GM19324 (cell line): ENCODE data around the gene HARS2.
"Not testable (repeated sequence)": the region's sequence is repeated elsewhere in the genome, so short reads cannot be mapped to it uniquely, and the experiment has no call there.

Source experiments
- ATAC-seq: cut with Tn5 transposase; IDR thresholded peaks from one replicate; pipeline ENCODE4 v1.9.1; 2021; ENCODE audit warnings: mild to moderate bottlenecking, moderate library complexity; ENCODE audit not compliant: unreplicated experiment, low FRiP score

The HARS2 gene

DNA sequence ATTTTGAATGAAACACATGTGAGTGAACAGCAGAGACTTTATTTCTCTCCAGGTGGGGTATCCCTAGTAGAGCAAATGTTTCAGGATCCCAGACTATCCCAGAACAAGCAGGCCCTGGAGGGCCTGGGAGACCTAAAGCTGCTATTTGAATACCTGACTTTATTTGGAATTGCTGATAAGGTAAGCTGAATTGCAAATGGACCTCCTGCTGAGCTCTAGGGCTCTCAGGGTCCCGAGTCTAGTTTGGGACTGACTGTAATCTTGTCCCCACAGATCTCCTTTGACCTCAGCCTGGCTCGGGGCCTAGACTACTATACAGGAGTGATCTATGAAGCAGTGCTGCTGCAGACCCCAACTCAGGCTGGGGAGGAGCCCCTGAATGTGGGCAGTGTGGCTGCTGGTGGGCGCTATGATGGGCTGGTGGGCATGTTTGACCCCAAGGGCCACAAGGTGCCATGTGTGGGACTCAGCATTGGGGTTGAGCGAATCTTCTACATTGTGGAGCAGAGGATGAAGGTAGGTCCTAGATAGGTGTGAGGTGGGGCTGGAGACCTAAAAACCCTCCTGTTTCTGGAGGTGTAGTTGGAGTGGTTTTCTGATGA is 5.7 kb downstream of the HARS2 start:
- ATAC-seq: no peak

DNA sequence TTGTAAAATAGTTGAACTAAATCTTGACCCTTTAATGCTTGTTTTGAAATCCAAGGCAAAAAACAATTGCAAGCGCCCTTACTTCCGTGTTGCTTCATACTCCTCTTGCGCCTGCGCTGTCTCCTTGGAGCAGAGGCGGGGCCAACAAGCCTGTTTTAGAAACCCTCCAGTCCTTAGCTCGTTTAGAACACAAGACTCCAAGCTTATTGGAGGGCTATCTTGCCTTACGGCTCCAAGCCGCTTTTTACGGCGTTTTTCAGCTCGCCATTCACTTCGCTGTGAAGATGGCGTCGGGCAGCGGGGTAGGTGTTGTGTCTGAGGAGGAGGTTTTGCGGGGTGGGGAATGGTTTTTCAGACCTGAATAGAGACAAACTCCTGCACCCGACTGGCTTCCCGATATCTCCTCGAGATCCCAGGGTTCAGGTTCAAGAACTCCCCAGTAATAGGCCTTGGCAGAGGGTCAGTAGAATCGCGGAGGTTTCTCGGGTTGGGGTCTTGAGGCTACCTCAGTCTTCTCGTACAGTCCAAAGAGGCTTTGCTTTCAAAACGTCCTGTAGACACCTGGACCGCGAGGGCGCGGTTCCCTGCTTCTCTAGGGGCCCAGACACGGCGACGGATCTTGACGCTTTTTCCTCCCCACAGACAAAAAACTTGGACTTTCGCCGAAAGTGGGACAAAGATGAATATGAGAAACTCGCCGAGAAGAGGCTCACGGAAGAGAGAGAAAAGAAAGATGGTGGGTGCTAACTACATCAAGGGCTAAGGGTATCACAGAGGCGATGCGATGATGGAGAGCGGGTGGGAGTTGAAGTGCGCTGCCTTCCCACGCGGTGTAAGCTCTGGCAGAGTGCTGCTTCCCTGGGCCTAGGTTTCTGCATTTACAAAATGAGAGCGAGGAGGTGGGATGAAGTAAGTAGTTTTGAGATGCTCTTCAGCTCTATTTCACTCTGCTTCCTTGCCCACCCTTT is 9.2 kb downstream of the HARS2 start, which contains the start of gene ZMAT2:
ZMAT2 (plus strand) TSS at position 271 of the 968 bp plus-strand sequence; CDS start at position 285, 14 bp downstream.
- ATAC-seq: peak; percentile 91

DNA sequence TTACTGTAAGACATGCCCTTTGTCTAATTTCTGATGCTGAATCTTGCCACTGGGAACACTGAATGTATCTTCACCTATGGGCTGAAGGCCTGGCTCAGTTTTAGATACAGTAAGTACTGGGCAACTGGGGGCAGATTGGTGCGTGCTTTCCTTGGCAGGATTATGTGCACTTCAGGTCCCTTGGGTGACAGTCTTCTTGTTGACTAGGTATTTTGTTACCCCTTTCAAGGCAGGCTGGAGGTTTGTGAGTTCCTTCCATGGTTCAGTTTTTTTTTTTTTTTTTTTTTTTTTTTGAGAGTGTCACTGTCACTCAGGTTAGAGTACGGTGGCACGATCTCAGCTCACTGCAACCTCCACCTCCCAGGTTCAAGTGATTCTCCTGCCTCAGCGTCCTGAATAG is 16.6 kb downstream of the HARS2 start:
- ATAC-seq: no peak

DNA sequence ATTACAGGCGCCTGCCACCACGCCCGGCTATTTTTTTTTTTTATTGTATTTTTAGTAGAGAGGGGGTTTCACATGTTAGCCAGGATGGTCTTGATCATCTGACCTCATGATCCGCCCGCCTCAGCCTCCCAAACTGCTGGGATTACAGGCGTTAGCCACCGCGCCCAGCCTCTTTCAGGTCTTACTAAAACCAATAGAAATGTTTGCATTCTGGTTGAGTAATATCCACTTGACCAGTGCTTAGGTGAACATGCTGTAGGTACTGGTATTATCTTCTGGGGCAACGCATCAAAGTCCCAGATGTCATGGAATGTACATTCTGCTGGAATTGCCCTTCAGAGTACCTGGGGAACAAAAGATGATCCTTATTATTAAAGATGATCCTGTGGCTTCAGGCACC is 17.5 kb downstream of the HARS2 start:
- ATAC-seq: not testable (repeated sequence)

DNA sequence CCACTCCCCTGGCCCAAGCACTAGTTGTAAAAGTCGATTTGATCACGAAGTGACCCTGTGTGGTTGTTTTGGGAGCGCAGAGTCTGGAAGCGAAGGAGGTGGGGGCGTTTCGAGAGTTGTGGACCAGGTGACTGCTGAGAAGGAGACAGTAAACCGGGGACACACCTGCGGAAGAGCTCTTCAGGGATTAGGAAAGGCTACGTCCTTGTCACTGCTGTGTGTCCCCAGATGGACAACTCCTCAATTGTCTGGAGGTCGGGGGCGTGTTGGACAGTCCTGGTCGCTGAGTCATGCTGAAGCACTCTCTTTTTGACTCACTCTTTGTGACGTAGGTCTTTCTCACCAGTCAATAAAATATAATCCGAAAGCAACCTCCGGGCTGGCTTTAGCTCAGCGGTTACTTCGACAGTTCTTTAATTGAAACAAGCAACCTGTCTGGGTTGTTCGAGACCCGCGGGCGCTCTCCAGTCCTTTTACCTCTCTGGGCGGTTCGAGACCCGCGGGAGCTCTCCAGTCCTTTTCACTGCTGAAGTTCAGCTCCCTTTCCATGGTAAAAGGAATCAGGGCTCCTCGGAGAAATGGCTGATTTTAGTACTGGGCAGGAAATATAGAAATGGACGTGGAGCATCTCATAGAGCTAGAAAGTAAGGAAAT is 19.8 kb downstream of the HARS2 start:
- peak; percentile 91 for ATAC-seq

DNA sequence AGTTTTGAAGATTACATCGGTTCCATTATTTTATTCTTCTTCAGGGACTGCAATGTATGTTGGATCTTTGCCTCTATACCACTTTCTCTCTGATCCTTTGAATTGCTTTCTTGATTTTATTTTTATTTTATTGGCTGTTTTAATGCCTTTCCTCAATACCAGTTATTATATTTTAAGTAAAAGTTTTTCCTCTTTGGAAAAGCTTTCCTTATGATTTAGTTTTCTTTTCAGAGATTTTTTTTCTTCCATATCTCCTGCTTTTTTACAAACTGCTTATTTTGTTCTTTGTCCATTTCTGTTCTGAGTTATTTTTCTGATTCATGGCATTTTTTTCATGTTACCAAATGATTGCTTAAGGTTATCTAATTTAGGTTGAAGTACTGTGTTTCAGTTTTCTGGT is 20.5 kb downstream of the HARS2 start:
- no peak for ATAC-seq

DNA sequence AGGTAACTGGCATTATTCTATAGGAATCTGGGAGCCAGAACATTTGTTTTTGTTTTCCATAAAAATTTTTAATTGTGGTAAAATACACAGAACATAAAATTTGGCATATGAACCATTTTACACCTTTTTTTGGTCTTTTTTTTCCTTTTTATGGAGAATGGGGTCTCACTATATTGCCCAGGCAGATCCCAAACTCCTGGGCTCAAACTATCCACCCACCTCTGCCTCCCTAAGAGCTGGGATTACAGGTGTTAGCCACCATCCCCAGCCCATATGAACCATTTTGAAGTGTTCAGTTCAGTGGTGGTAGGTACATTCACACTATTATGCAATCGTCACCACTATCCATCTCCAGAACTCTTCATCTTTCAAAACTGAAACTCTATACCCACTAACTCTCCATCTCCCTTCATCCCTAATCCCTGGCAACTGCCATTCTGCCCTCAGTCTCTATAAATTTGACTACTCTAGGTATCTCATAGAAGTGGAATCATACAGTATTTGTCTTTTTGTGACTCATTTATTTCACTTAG is 22.4 kb downstream of the HARS2 start:
- no peak for ATAC-seq

DNA sequence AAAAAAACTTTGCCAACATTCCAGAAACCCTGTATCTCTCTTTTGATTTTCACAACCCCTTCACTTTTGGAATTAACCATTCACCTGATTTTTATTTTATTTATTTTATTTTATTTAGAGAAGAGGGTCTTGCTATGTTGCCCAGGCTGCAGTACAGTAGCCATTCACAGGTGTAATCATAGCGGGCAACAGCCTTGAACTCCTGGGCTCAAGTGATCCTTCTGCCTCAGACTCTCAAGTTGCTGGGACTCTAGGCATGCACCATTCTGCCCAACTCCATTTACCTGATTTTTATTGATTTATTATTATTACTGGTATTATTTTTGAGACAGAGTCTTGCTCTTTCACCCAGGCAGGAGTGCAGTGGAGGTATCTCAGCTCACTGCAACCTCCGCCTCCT is 25.0 kb downstream of the HARS2 start:
- not testable (repeated sequence) for ATAC-seq

DNA sequence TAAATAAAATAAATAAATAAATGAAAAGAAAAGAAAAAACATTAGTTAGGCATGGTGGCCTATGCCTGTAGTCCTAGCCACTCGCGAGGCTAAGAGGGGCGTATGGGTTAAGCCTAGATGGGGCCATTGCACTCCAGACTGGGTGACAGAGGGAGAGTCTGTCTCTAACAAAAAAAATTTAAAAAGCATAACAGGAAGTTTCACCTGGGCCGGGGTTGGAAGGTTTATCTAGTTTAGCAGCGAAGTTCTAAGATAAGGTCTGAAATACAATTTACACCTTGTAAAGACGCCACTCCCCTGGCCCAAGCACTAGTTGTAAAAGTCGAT is 27.0 kb downstream of the HARS2 start:
- no peak for ATAC-seq

DNA sequence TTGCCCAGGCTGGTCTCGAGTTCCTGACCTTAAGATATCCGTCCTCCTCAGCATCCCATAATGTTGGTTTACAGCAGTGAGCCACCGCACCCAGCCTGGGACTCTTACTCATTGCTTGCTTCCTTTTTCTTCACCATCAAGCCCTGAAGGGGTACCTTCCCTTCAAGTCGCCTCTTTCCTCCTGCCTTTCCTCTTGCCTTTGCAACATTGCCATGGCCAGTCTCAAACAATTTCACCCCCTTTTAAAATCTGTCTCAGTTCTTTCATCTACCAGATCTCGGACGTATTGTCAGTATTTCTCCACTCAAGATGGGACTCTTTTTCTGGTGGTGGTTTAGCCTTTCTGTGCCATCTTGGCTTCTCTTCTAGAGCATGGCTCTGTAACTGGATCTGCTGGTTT is 29.5 kb downstream of the HARS2 start:
- not testable (repeated sequence) for ATAC-seq

DNA sequence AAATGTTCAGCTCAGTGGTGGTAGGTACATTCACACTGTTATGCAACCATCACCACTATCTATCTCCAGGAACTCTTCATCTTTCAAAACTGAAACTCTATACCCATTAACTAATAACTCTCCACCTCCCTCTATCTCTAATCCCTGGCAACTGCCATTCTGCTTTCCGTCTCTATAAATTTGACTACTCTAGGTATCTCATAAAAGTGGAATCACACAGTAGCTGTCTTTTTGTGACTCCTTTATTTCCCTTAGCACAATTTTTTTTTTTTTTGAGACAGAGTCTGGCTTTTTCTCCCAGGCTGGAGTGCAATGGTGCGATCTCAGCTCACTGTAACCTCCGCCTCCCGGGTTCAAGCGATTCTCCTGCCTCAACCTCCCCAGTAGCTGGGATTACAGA is 30.1 kb downstream of the HARS2 start:
- ATAC-seq: not testable (repeated sequence)

DNA sequence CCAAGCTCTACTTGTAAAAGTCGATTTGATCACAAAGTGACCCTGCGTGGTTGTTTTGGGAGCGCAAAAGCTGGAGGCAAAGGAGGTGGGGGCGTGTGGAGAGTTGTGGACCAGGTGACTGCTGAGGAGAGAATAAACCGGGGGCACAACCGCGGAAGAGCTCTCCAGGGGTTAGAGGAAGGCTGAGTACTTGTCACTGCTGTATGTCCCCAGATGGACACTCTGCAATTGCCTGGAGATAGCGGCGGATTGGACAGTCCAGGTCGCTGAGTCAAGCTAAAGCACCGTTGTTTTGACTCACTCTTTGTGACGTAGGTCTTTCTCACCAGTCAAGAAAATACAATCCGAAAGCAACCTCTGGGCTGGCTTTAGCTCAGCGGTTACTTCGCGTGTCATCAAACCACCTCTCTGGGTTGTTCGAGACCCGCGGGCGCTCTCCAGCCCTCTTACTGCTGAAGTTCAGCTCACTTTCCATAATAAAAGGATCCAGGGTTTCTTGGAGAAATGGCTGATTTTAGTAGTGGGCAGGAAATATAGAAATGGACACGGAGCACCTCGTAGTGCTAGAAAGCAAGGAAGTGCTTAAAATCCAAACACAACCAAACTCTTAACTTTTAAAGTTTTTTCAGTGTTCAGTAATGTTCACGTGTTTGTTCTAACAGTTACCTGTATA is 34.7 kb downstream of the HARS2 start:
- peak; percentile 90 for ATAC-seq

DNA sequence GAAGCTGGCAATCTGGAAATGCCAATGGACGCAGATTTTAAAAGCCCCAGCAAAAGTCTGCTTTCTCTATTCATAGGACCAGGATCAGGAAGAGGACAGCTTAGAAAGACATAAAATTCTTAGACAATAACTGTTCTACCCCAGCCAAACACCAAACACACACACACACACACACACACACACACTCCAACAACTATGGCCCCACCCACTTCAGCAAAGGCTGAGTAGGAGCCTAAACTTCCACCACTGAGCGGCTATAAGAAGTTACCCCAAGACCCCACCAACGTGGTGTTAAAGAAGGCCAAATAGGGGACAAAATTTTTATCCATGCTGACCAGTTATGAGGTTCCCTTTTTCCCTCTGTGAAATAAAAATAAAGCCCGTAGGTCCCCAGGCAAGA is 41.8 kb downstream of the HARS2 start:
- ATAC-seq: no peak

DNA sequence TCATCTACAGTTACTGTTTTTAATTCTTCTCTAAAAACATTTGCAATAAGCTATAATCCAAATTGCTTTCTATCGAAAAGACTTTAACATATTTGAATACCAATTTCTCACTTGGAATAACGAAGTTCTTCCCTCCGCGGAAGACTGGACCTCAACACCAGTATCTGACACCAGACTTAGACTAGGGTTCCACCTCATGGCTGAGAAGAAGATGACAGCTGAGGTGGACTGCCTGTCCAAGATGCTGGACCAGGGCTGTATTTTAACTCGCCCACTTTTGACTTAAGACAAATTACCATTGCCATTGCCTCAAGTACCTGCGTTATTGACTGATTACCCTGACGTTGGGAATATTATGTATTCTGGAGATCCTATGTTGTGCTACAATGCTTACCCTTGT is 43.1 kb downstream of the HARS2 start:
- no peak for ATAC-seq

DNA sequence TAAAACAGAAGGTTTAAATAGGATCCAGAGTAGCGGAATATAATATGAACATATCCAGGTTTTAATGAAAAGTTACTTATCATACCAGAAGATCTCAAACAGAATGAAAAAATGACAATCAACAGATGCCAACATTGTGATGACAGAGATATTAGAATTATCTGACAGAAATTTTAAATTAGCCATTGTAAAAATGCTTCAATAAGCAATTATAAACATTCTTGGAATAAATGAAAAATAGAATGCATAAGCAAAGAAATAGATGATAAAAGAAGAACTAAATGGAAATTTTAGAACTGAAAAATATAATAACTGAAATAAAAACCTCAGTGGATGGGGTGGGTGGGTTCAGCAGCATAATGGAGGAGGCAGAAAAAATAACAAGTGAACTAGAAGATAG is 46.2 kb downstream of the HARS2 start:
- ATAC-seq: no peak

DNA sequence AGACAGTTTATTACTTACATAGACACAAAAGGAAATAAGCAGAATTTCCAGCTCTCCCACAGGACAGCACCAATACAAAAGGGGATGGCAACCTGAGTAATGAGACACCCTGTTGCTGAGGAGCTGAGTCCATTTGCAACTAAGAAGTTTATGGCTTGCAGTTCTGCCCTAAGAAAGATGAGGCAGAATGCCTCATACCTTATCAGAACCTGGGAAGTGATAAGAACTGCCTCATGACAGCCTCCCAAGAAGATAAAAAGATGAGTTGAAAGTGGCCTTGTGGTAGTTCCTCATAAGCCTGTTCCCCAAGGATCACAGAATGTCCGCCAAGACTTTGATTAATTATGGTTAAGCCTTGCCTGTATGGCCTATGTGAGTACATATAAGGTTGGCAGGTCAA is 50.7 kb downstream of the HARS2 start:
- ATAC-seq: no peak
